Immature natural killer cell (primary cell): ENCODE measurements around the gene TTC7B. TPM values are rescaled to one million over a fixed set of nuclear protein-coding genes. Genes with fewer than 3 reads are reported as not detected.
A peak's percentile ranks its signal among the peaks of the same experiment; 100 is the strongest.

ENCODE experiments used
- DNase-seq, 3 donors: peaks; one replicate each; pipeline ENCODE4 v3.0.0; 2022; ENCODE audit warnings: mixed read lengths in 1 of 3
- H3K27ac Mint-ChIP-seq, 6 donors: one replicate each; pipeline ENCODE4 v1.8.0; 2020; ENCODE audit warnings: mixed read lengths in 6 of 6, mild to moderate bottlenecking in 5 of 6, inconsistent platforms in 4 of 6, moderate library complexity in 3 of 6
- H3K27me3 Mint-ChIP-seq, 3 donors: one replicate each; pipeline ENCODE4 v1.8.0; 2020 to 2021; ENCODE audit warnings: low read depth in 3 of 3, mild to moderate bottlenecking in 3 of 3, mixed read lengths in 3 of 3, moderate library complexity in 3 of 3, inconsistent platforms in 1 of 3
- H3K36me3 Mint-ChIP-seq, 3 donors: one replicate each; pipeline ENCODE4 v1.8.0; 2020; ENCODE audit warnings: mixed read lengths in 3 of 3, inconsistent platforms in 2 of 3, mild to moderate bottlenecking in 2 of 3
- H3K4me1 Mint-ChIP-seq, 2 donors: one replicate each; pipeline ENCODE4 v1.8.0; 2020; ENCODE audit warnings: inconsistent platforms in 2 of 2, mild to moderate bottlenecking in 2 of 2, mixed read lengths in 2 of 2, moderate library complexity in 1 of 2
- H3K4me3 Mint-ChIP-seq, 5 donors: one replicate each; pipeline ENCODE4 v1.8.0; 2020; ENCODE audit warnings: mild to moderate bottlenecking in 5 of 5, mixed read lengths in 5 of 5, inconsistent platforms in 3 of 5, moderate library complexity in 3 of 5
- H3K9me3 Mint-ChIP-seq, 6 donors: one replicate each; pipeline ENCODE4 v1.8.0; 2020; ENCODE audit warnings: mild to moderate bottlenecking in 6 of 6, mixed read lengths in 6 of 6, inconsistent platforms in 4 of 6, moderate library complexity in 3 of 6
- polyA plus RNA-seq, 3 donors: library from polyadenylated mRNA; unstranded; fragments of 300-500 nt; fragmentation: Illumina TruSeq; gene quantifications; one replicate each; pipeline ENCODE4 v1.2.3, GENCODE V29; 2021

Gene TTC7B
- polyA plus RNA-seq, 3 donors from 2014 or later: 1.0 to 1.1 TPM; not detected in 1

- no peak overlapping the region for H3K4me3 Mint-ChIP-seq
- DNase-seq: no peak
- no peaks in the 10 kb centered on the region for H3K9me3 Mint-ChIP-seq
- H3K27me3 Mint-ChIP-seq: peaks cover 0 to 8% (median 4%) of the 10 kb centered on the region in 3 donors
- H3K4me1 Mint-ChIP-seq: no peaks in the 10 kb centered on the region
- no peak overlapping the region for H3K27ac Mint-ChIP-seq
- no peaks in the 10 kb centered on the region for H3K36me3 Mint-ChIP-seq
Observed at GRCh38 chr14:90700933-90701776, 115.1 kb downstream of the TTC7B start.

DNA sequence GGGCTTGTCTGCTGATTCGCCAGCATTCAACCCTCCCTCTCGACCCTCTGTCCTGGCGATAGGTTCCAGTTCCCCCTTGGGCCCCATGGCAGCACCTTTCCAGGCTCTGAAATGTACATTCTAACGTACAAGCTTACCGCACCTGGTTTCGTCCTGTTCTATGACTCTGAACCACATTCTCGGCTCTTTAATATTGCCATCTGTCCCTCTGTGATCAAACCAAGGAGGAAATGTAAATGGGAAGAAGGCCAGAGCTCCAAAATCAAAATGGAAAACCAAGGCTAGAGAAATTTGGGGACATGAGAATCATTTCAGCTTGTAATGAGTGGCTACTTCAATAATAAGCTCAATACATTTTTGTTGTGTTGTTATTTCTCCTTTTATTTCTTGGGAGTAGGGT lies 117.2 kb downstream of the TTC7B start:
- Mint-ChIP-seq H3K36me3 (no peaks in the 10 kb centered on the region), H3K4me1 (no peaks in the 10 kb centered on the region), H3K27me3 (peaks cover 0 to 4% (median 4%) of the 10 kb centered on the region in 3 donors)

GRCh38 chr14:90698379-90698869 lies 117.8 kb downstream of the TTC7B start:
- peaks cover 0 to 4% (median 3%) of the 10 kb centered on the region in 3 donors for H3K27me3 Mint-ChIP-seq
- no peak for DNase-seq
- no peaks in the 10 kb centered on the region for H3K9me3 Mint-ChIP-seq
- no peaks in the 10 kb centered on the region for H3K36me3 Mint-ChIP-seq
- no peak overlapping the region for H3K27ac Mint-ChIP-seq
- H3K4me1 Mint-ChIP-seq: no peaks in the 10 kb centered on the region
- H3K4me3 Mint-ChIP-seq: no peak overlapping the region

More for the DNA sequence above, 117.2 kb downstream of the TTC7B start:
- no peak for DNase-seq
- Mint-ChIP-seq H3K9me3 (no peaks in the 10 kb centered on the region), H3K27ac (no peak overlapping the region), H3K4me3 (no peak overlapping the region)

DNA sequence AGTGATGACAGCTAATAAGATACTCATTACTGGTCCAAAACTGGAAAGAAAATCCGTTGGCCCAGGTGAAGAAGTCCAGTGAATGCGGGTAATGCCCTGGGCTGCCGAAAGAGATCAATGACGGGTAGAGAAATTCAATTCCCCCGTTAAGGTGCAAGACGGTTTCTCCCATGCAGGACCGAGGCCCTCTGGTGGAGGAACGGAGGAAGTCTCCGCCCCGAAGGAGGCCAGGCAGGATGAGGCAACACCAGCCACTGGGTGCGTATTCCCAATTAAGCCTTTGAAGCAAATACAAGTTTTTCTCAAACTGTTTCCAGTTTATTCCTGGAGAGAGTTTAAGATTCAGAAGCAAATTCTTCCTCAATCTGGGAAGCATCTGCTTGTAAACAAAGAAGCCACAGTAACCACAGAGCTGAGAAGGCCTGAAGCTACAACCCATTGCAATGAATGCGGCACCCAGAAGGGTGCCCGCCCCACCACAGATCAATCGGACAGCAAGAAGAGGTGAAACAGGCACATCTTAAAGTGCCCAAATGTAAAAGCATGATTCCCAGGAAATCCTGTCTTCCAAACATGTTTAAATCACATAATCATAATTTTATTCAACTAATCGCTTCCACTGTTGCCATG lies 118.5 kb downstream of the TTC7B start:
- H3K36me3 Mint-ChIP-seq: no peaks in the 10 kb centered on the region
- no peaks in the 10 kb centered on the region for H3K9me3 Mint-ChIP-seq
- H3K4me1 Mint-ChIP-seq: no peaks in the 10 kb centered on the region
- H3K27ac Mint-ChIP-seq: no peak overlapping the region
- DNase-seq: peak; percentile 43 to 58 (median 49)
- H3K27me3 Mint-ChIP-seq: peaks cover 0 to 4% (median 0%) of the 10 kb centered on the region in 3 donors
- no peak overlapping the region for H3K4me3 Mint-ChIP-seq

DNA sequence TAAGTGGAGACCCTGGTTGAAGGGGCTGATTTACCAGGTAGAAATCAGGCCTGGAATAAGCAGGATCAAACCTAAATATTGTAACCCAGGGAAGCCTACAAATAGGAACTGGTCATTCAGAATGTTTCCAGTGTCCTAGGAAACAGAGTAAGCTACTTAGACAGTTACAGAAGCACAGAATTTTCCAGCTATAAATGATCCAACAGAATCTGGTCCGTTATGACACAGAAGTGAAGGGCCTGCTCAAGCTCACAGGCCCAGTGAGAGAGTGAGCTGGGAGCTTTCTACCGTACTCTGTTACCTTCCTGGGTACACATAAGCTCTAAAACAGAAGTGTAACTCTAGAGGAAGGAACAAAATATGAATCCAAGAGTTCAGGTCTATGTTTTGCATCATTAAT lies 119.1 kb downstream of the TTC7B start:
- H3K4me1 Mint-ChIP-seq: no peaks in the 10 kb centered on the region
- H3K36me3 Mint-ChIP-seq: no peaks in the 10 kb centered on the region
- no peak overlapping the region for H3K4me3 Mint-ChIP-seq
- no peak overlapping the region for H3K27ac Mint-ChIP-seq
- H3K27me3 Mint-ChIP-seq: peaks cover 0 to 5% (median 0%) of the 10 kb centered on the region in 3 donors
- DNase-seq: no peak
- H3K9me3 Mint-ChIP-seq: no peaks in the 10 kb centered on the region

DNA sequence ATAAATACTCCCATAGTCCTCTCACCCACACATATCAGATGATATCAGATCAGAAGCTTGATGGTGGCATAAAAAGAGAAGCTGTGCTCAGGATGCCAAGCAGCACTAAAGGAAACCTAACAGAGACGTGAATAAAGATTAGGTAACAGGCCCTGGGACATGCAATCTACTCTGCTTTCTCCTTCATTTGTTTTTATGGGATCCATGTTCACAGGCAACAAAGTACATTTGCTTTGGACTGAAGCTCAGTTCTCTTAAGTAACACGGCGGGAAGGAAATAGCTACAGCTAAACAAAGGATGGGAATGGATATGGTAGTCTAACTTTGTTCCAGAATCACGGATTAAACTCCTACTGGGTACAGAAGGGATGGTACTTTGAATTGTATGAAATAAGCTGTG lies 119.5 kb downstream of the TTC7B start:
- Mint-ChIP-seq H3K36me3 (no peaks in the 10 kb centered on the region), H3K27me3 (peaks cover 0 to 7% (median 0%) of the 10 kb centered on the region in 3 donors), H3K27ac (no peak overlapping the region), H3K9me3 (no peaks in the 10 kb centered on the region), H3K4me3 (no peak overlapping the region), H3K4me1 (no peaks in the 10 kb centered on the region)
- DNase-seq: no peak

- H3K27ac Mint-ChIP-seq: no peak overlapping the region
- no peak overlapping the region for H3K4me3 Mint-ChIP-seq
- no peaks in the 10 kb centered on the region for H3K9me3 Mint-ChIP-seq
- peaks cover 0 to 7% (median 0%) of the 10 kb centered on the region in 3 donors for H3K27me3 Mint-ChIP-seq
- H3K4me1 Mint-ChIP-seq: no peaks in the 10 kb centered on the region
- no peak for DNase-seq
- H3K36me3 Mint-ChIP-seq: no peaks in the 10 kb centered on the region
Observed at GRCh38 chr14:90695997-90696660, 120.1 kb downstream of the TTC7B start.

DNA sequence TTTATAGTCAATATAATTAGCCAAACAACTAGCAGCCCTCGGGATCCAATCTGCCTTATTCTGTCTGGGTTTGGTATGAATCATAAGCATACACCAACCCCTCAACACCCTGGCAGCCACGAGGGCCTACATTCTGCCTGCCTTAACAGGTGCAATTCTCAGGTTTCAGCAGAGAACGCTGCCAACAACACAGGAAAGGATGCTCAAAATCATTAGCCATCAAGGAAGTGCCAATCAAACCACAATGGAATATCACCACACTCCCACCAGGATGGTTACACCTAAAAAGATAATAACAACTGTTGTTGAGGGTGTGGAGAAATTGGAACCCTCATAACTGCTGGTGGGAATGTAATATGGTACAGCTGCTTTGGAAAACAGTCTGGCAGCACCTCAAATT lies 122.8 kb downstream of the TTC7B start:
- Mint-ChIP-seq H3K4me3 (no peak overlapping the region), H3K27ac (no peak overlapping the region), H3K4me1 (no peaks in the 10 kb centered on the region), H3K9me3 (no peaks in the 10 kb centered on the region), H3K36me3 (no peaks in the 10 kb centered on the region), H3K27me3 (peaks cover 0 to 8% (median 4%) of the 10 kb centered on the region in 3 donors)
- no peak for DNase-seq

GRCh38 chr14:90692826-90693225 lies 123.4 kb downstream of the TTC7B start:
- Mint-ChIP-seq H3K4me3 (no peak overlapping the region), H3K9me3 (no peaks in the 10 kb centered on the region), H3K4me1 (no peaks in the 10 kb centered on the region), H3K27ac (no peak overlapping the region), H3K36me3 (no peaks in the 10 kb centered on the region), H3K27me3 (peaks cover 0 to 8% (median 4%) of the 10 kb centered on the region in 3 donors)
- no peak for DNase-seq

- Mint-ChIP-seq H3K4me1 (no peaks in the 10 kb centered on the region), H3K27me3 (peaks cover 0 to 8% (median 4%) of the 10 kb centered on the region in 3 donors), H3K36me3 (no peaks in the 10 kb centered on the region), H3K4me3 (no peak overlapping the region), H3K27ac (no peak overlapping the region), H3K9me3 (no peaks in the 10 kb centered on the region)
- DNase-seq: no peak
Observed at GRCh38 chr14:90692061-90692460, 124.2 kb downstream of the TTC7B start.

- Mint-ChIP-seq H3K36me3 (no peaks in the 10 kb centered on the region), H3K9me3 (no peaks in the 10 kb centered on the region), H3K27me3 (peaks cover 0 to 8% (median 4%) of the 10 kb centered on the region in 3 donors), H3K27ac (no peak overlapping the region), H3K4me1 (no peaks in the 10 kb centered on the region), H3K4me3 (no peak overlapping the region)
- no peak for DNase-seq
Observed at GRCh38 chr14:90691627-90692026, 124.6 kb downstream of the TTC7B start.

DNA sequence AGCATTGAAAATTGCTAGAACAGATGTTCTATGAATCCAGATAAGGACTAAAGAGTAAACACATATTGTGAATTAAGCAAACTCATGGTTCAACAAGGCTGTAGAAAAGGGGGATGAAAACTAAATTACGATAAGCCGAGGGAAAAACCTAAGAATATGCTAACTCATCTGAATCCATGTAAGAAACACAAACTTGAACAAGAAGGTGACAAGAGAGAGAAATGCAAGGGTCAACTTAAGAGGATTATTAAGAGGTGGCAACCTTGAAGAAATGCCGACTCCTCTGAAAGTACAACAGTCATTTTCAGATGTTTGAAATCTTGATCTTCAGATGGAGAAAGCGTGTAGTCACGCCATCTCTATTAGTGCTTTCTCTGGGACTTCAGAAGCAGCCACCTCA lies 128.6 kb downstream of the TTC7B start:
- Mint-ChIP-seq H3K4me3 (no peak overlapping the region), H3K36me3 (no peaks in the 10 kb centered on the region), H3K27me3 (peaks cover 0 to 8% (median 4%) of the 10 kb centered on the region in 3 donors), H3K4me1 (no peaks in the 10 kb centered on the region), H3K9me3 (no peaks in the 10 kb centered on the region), H3K27ac (no peak overlapping the region)
- no peak for DNase-seq

DNA sequence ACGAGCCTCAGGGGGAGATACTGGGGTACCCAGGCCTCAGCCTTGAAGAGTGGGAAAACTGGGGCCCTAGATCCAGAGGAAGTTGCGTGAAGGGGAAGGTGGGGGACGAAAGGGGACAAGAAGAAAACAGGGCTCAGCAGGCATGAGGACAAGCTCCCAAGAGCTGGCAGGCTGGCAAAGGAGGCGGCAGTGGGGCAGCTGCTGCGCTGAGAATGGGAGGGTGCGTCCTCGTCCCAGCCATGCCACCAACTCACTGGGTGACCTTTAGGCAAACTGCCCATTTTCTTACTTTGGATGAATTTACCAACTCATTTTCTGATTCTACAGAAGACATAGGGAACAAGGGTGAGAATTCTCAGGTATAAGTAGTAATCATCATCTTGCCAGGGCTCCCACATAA lies 133.6 kb downstream of the TTC7B start:
- H3K4me1 Mint-ChIP-seq: no peaks in the 10 kb centered on the region
- no peaks in the 10 kb centered on the region for H3K9me3 Mint-ChIP-seq
- no peak overlapping the region for H3K4me3 Mint-ChIP-seq
- DNase-seq: no peak
- no peaks in the 10 kb centered on the region for H3K36me3 Mint-ChIP-seq
- H3K27ac Mint-ChIP-seq: no peak overlapping the region
- H3K27me3 Mint-ChIP-seq: peaks cover 0 to 3% (median 0%) of the 10 kb centered on the region in 3 donors

DNA sequence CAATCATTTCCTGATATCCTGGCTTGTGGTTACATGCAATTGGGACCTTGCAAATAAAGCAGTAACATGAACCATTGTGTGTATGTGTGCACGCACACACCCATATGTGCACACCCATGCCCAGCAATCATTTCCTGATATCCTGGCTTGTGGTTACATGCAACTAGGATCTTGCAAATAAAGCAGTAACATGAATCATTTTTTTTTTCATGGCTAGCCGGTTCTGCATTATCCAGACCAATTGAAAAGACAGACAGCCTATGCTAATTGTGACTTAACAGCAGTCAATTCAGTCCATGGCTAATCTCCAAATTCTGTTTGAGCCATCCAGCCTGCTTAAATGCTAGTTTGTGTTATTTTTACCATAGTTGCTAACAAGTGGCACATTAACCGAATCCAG lies 134.3 kb downstream of the TTC7B start:
- no peaks in the 10 kb centered on the region for H3K36me3 Mint-ChIP-seq
- H3K9me3 Mint-ChIP-seq: no peaks in the 10 kb centered on the region
- no peak overlapping the region for H3K27ac Mint-ChIP-seq
- no peak overlapping the region for H3K4me3 Mint-ChIP-seq
- H3K27me3 Mint-ChIP-seq: peaks cover 0 to 3% (median under 1%) of the 10 kb centered on the region in 3 donors
- no peak for DNase-seq
- H3K4me1 Mint-ChIP-seq: no peaks in the 10 kb centered on the region
